SK-N-SH (cell line): Measurements from ENCODE around the gene ZMIZ1.

Experiments
- CTCF ChIP-seq: fragments of 200-600 bp; sonication (generic); IDR thresholded peaks from 2 replicates; pipeline ENCODE4 v1.6.1; 2017; ENCODE audit warnings: antibody characterized with exemption, mild to moderate bottlenecking, moderate library complexity
- MEF2A ChIP-seq: IDR thresholded peaks from 2 replicates; pipeline ENCODE4 v1.4.0; 2012; ENCODE audit warnings: low read depth, borderline replicate concordance
- NFIC ChIP-seq: IDR thresholded peaks from 2 replicates; pipeline ENCODE4 v1.4.0; 2012; ENCODE audit warnings: borderline replicate concordance
- TCF12 ChIP-seq: IDR thresholded peaks from 2 replicates; pipeline ENCODE4 v1.4.0; 2012
- TEAD4 ChIP-seq: IDR thresholded peaks from 2 replicates; pipeline ENCODE4 v1.4.0; 2012; ENCODE audit warnings: mild to moderate bottlenecking, borderline replicate concordance; ENCODE audit not compliant: insufficient read depth
- TF ChIP-seq, protein P1 (sequence below): fragments of 150-350 bp; IDR thresholded peaks from 2 replicates; pipeline ENCODE4 v1.6.1; 2017; ENCODE audit warnings: antibody characterized with exemption, low read length, low read depth, borderline replicate concordance
- TF ChIP-seq, protein P2 (sequence below): IDR thresholded peaks from 2 replicates; pipeline ENCODE4 v1.4.0; 2012; ENCODE audit warnings: low read depth
- TF ChIP-seq, protein P3 (sequence below): fragments of 150-350 bp; IDR thresholded peaks from 2 replicates; pipeline ENCODE4 v1.6.1; 2016; ENCODE audit warnings: mild to moderate bottlenecking, low read depth, low read length

GRCh38 chr10:79342811-79343561 lies 274.2 kb downstream of the ZMIZ1 start:
- TF ChIP-seq MEF2A: no peak
- no peak for TF ChIP-seq CTCF
- TF ChIP-seq, protein P1, sequence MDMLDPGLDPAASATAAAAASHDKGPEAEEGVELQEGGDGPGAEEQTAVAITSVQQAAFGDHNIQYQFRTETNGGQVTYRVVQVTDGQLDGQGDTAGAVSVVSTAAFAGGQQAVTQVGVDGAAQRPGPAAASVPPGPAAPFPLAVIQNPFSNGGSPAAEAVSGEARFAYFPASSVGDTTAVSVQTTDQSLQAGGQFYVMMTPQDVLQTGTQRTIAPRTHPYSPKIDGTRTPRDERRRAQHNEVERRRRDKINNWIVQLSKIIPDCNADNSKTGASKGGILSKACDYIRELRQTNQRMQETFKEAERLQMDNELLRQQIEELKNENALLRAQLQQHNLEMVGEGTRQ: no peak
- TF ChIP-seq, protein P2, sequence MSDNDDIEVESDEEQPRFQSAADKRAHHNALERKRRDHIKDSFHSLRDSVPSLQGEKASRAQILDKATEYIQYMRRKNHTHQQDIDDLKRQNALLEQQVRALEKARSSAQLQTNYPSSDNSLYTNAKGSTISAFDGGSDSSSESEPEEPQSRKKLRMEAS: no peak
- TF ChIP-seq, protein P3, sequence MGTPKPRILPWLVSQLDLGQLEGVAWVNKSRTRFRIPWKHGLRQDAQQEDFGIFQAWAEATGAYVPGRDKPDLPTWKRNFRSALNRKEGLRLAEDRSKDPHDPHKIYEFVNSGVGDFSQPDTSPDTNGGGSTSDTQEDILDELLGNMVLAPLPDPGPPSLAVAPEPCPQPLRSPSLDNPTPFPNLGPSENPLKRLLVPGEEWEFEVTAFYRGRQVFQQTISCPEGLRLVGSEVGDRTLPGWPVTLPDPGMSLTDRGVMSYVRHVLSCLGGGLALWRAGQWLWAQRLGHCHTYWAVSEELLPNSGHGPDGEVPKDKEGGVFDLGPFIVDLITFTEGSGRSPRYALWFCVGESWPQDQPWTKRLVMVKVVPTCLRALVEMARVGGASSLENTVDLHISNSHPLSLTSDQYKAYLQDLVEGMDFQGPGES: no peak
- TF ChIP-seq TEAD4: no peak
- TF ChIP-seq NFIC: no peak
- no peak for TF ChIP-seq TCF12
